Sciatic nerve (tissue), 2 donors: Measurements from ENCODE around the gene EMP1. TPM values are rescaled to one million over a fixed set of nuclear protein-coding genes. Genes with fewer than 3 reads are reported as not detected.
A peak's percentile ranks its signal among the peaks of the same experiment; 100 is the strongest.
"Not testable (repeated sequence)": the region's sequence is repeated elsewhere in the genome, so short reads cannot be mapped to it uniquely, and the experiment has no call there.

ENCODE experiments used
- ATAC-seq: fragments of 200-7000 bp; cut with Tn5 transposase; one replicate; pipeline ENCODE4 v1.9.1; 2020; ENCODE audit warnings: mild to moderate bottlenecking, moderate library complexity
- DNase-seq: peaks from one replicate; pipeline ENCODE4 v3.0.0-alpha.2; 2020; ENCODE audit warnings: low spot score
- intact Hi-C: fragments of 100-400 bp; cut with DNase I; formaldehyde crosslinking; loops from one replicate; pipeline ENCODE4 v1.14.2; 2022
- total RNA-seq: library from RNA; stranded (reverse); fragmentation: NEBNext Ultra II Directional; extraction: Animal tissue kit (Norgen Biotek cat#: 25700); gene quantifications from one replicate; pipeline ENCODE4 v1.2.1, GENCODE V29; 2021
- donor health status: DM: no; HTN: no; CAD: no.
- donor health status: DM: no; HTN: no; CAD: no.

The EMP1 gene
- total RNA-seq, 1 donor from 2014 or later, result 413 TPM

GRCh38 chr12:13243516-13244070 lies 47.1 kb downstream of the EMP1 start:
- DNase-seq (no peak), ATAC-seq (no peak)
- intact Hi-C loops, result no loop called here

DNA sequence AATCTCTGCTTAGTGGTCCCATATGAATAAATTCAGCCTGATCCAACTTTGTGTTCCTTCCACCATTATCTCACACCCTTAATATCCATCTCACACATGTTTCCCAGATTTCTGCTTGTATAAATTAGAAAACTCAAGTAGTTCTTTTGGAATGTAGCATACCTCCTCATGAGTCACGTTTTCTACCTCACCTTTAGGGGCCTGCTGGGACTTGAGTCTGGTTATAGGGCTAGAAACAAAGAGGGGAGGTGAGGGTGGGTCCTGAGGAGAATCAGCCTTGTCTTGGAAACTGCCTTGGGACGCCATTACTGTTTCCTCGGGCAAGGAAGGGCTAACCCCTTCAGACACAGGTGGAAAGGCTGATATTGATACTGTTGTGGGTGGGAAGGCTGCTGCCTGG lies 51.1 kb downstream of the EMP1 start:
- no peak for DNase-seq
- intact Hi-C loops, result no loop called here
- no peak for ATAC-seq

DNA sequence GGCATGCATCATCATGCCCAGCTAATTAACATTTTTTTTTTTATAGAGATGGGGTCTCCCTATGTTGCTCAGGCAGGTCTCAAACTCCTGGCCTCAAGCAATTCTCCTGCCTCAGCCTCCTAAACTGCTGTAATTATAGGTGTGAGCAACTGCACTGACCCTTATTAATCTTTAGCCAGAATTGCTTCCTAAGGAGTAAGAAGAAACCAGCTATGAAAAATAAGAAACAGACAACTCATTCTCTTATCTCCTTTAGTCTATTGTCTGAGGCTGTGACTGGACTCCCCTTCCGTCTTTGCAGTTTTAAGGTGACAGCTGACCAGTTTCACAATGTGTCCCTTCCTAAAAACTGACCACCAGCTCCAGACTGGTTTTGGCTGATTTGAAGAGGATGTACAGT lies 52.4 kb downstream of the EMP1 start:
- intact Hi-C loops, result no loop called here
- DNase-seq (no peak), ATAC-seq (no peak)

DNA sequence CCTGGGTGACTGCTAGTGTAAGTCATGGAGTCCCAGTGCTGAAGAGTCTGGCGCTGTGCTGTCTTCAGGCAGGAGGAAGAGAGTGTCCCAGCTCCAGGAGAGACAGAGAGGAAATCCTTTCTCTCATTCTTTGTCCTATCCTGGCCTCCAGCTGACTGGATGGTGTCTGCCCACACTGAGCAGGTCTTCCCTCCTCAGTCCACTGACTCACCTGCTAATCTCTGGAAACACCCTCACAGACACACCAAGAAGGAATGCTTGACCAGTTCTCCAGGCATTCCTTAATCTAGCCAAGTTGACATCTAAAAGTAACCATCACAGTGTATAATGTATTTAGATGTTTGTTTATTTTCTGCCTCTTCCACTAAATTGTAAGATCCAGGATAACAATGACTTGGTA lies 53.9 kb downstream of the EMP1 start:
- DNase-seq (no peak), ATAC-seq (no peak)
- intact Hi-C loops, result no loop called here

DNA sequence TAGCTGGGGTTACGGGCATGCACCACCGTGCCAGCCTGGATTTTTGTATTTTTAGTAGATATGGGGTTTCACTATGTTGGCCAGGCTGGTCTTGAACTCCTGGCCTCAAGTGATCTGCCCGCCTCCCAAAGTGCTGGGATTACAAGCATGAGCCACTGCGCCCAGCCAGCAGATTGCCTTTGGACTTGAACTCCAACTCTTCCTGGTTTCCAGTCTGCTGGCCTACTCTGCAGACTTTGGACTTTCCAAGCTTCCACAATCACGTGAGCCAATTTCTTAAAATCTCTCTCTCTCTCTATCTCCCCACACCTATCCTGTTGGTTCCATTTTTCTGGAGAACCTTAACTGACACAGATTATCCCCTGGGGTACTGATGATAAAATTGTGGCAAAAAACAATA lies 55.0 kb downstream of the EMP1 start:
- intact Hi-C loops, result no loop called here
- ATAC-seq (no peak), DNase-seq (no peak)

DNA sequence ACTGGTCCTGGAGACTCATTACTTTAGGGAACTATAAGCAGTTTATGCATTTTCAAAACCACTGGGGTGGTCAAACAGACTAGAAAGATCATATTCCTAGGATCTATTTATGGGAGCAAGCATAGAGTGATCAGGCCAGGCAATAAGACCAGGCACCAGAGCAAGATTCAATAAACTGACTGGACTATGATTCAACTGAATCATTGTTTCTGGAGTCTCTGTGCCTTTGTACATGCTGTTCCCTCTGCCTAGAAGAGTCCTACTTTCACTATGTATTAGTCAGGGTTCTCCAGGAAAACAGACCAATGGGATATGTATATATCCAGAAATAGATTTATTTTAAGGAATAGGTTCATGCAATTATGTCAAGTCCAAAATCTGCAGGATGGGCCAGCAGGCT lies 55.5 kb downstream of the EMP1 start:
- intact Hi-C loops, result no loop called here
- ATAC-seq, result no peak
- DNase-seq, result no peak

GRCh38 chr12:13252616-13253015 lies 56.1 kb downstream of the EMP1 start:
- ATAC-seq (no peak), DNase-seq (no peak)
- intact Hi-C loops, result no loop called here

DNA sequence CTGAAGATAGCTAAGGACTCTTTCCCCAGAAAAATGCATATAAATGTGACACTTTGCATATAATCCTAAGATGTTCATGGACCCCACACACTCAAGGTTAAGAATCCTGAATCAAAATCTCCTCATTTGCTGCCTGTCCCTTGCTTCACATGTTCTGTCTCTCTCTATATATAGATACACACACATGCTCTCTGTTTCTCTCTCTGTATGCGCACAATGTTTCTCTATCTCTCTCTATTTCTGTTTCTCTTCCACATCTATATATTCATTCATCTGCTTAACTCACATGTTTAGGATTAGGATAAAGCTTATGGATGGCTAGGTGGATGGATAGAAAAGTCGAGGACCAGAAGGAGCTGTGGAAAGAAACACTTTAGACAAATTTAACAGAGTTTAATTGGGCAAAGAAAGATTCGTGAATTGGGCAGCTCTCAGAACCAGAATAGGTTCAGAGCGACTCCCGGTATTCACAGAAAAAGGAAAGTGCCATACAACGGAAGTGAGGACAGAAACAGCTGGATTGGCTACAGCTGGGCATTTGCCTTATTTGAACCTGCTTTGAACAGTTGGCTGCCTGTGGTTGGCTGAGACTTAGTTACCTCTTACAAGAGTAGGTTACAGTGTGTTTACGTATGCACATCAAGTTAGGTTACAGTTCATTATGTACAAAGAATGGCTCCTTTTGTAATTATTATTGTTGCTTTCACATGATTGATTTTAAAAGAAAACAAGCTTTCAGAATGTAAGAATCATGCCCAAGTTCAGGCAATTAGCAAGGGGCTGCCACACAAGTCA lies 57.6 kb downstream of the EMP1 start:
- ATAC-seq (no peak), DNase-seq (no peak)
- intact Hi-C loops, result no loop called here

GRCh38 chr12:13255792-13256691 lies 59.5 kb downstream of the EMP1 start:
- ATAC-seq, result peak; percentile 98
- peak; percentile 98 for DNase-seq
- intact Hi-C loops, result no loop called here

DNA sequence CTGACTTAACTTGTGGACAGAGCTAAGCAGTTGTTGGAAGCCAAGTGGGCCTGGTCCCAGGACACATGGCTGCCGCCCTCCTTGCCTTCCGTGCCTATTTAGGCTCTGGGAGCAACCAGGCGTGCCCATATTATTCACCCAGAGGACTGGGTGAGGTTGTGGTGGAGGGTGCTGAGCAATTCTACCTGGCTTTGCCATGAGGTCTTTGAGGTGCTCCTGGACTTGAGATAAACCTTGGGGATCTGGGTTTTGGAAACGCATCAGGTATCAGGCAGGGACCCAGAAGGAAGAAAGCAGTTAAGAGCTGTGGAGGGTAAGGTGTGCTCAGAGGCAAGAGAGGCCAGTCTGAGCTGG lies 60.1 kb downstream of the EMP1 start:
- no peak for DNase-seq
- intact Hi-C loops, result no loop called here
- ATAC-seq, result no peak

- intact Hi-C loops, result no loop called here
- no peak for DNase-seq
- no peak for ATAC-seq
Observed at GRCh38 chr12:13257356-13257875, 60.9 kb downstream of the EMP1 start.

GRCh38 chr12:13258197-13258596 lies 61.7 kb downstream of the EMP1 start:
- ATAC-seq, result no peak
- intact Hi-C loops, result no loop called here

GRCh38 chr12:13258717-13259119 lies 62.2 kb downstream of the EMP1 start:
- ATAC-seq (no peak), DNase-seq (no peak)
- intact Hi-C loops, result no loop called here

More at GRCh38 chr12:13258197-13258596, 61.7 kb downstream of the EMP1 start:
- DNase-seq, result no peak

DNA sequence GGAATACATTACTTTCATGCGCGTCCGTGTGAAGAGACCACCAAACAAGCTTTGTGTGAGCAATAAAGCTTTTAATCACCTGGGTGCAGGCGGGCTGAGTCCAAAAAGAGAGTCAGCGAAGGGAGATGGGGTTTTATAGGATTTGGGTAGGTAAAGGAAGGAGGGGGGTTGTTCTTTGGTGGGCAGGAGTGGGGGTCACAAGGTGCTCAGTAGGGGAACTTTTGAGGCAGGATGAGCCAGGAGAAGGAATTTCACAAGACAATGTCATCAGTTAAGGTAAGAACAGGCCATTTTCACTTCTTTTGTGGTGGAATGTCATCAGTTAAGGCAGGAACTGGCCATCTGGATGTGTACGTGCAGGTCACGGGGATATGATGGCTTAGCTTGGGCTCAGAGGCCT lies 63.1 kb downstream of the EMP1 start:
- ATAC-seq, DNase-seq, intact Hi-C loops: not testable (repeated sequence)

GRCh38 chr12:13267826-13268225 lies 71.3 kb downstream of the EMP1 start:
- ATAC-seq, intact Hi-C loops: not testable (repeated sequence)

GRCh38 chr12:13268581-13268980 lies 72.1 kb downstream of the EMP1 start:
- intact Hi-C loops, result no loop called here
- ATAC-seq (no peak), DNase-seq (no peak)

More at GRCh38 chr12:13267826-13268225, 71.3 kb downstream of the EMP1 start:
- DNase-seq, result not testable (repeated sequence)
